T-helper 9 cell (primary cell): ENCODE measurements around the gene DTHD1.
A peak's percentile ranks its signal among the peaks of the same experiment; 100 is the strongest.

ENCODE experiments used
- DNase-seq: peaks from one replicate; pipeline ENCODE4 v3.0.0-alpha.2; 2020

DTHD1 gene

DNA sequence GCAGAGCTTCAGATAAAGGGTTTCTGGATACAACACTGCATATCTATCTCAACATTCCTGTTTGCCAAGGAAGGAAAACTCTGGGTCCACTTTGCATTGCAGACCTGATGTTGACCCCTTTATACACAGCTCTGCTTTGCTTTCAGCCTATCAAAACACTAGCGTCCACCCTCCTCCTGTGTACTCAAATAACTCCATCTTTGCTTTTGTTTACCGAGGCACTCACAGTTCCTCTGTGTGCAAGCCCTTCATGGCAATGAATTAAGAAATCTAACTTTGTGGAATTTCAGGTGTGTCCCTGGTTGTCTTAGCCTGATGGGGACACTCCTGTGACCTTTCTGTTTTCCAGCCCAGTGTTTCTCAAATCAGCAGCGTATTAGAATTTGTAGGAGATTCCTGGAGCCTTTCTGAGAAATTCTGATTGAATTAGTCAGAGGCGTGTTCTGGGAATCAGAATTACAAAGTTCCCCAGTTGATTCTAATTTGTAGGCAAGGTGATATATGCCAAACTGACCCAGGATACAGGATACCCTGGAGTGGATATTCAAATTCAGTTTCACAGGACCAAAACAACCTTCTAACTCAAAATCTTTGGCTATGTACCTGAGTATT is 68.6 kb downstream of the DTHD1 start:
- DNase-seq, result no peak

DNA sequence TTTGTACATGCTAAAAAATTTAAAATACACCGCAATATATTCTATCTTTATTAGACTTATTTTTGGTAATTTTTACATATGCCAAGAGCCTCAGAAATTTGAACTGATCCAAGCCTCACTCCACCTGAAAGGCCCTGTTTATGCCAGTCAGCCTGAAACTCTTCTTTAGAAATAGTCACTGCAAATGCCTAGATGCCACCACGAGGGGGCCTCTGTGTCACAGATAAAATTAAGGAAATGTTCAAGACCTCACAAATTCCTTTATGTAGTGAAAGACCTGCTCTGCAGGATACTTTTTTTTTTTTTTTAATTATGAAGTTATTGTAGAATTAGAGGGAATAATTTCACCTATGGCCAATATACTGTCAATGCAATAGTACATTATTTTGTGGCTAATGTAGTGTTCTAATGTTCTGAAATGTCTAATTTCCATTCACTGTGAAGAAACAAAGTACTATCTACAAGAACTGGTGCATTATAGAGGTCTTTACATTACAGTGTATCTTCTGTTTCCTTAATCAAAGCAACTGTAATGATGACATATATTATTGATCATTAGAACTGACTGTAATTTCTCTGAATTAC is 69.8 kb downstream of the DTHD1 start:
- DNase-seq, result peak; percentile 65

DNA sequence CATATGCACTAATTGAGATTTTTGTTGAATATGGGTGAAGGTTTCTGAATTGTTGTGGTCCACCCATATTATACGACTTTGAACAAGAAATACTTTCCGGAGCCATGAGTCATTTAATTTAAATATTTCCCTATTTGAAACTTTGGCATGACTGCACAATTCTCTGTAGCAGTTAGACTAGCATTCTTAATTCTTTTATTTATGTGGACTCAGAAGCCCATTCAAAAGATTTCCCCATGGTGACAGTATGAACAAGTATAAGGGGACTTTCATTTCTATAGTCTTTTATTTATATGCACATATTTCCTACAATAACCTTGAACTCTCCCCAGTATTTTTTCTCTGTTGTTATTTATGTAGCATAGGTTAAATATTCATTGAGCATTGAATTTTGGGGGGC is 72.6 kb downstream of the DTHD1 start:
- DNase-seq, result no peak

DNA sequence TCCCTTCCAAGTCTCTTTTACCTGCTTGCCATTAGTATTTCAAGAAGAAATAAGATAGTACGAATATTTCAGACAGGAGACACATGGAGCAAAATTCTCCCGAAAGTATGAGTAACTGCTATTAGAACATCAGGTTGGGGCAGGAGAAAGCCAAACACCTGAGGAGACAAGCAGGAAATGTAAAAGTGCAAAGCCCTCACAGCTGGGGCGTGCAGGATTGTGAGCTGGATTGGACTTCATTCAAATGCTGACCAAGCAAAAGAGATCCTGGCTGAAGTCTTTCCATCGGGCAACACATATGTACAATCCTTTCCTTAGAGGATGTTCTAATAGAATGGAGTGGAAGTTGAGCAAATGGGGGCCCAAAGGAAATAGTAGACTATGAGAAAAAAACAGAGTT is 76.8 kb downstream of the DTHD1 start:
- no peak for DNase-seq

DNA sequence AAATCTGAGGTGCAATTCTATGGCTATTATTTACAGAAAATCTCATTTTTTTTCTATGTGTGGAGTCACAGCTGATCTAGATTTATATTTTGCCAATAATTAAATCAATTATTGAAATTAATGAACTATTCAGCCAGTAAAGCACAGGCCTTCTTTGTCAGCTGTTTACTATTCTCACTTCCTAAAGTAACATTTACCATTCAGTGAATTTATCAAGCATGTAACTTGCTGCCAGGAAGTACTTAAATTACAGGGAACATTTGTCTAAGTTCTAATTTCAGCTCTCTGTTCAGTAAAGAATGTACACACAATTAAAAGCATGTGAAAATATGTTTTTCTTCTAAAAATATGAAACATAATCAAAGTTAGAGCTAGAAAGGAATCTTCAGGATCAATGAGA is 79.3 kb downstream of the DTHD1 start:
- no peak for DNase-seq

DNA sequence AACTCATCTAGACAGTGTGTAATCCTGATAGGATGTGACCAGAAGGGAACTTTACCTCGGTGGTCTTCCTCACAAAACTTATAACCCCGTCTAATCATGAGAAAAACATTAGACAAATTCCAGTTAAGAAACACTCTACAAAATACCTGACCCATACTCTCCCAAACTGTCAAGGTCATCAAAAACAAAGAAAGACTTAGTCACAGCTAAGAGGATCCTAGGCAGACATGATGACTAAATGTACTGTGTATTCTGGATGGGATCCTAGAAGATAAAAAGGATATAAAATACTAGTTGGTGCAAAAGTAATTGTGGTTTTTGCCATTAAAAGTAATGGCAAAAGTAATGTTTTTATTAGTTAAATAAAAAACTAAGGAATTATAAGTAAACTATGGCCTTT is 81.6 kb downstream of the DTHD1 start:
- DNase-seq, result no peak

DNA sequence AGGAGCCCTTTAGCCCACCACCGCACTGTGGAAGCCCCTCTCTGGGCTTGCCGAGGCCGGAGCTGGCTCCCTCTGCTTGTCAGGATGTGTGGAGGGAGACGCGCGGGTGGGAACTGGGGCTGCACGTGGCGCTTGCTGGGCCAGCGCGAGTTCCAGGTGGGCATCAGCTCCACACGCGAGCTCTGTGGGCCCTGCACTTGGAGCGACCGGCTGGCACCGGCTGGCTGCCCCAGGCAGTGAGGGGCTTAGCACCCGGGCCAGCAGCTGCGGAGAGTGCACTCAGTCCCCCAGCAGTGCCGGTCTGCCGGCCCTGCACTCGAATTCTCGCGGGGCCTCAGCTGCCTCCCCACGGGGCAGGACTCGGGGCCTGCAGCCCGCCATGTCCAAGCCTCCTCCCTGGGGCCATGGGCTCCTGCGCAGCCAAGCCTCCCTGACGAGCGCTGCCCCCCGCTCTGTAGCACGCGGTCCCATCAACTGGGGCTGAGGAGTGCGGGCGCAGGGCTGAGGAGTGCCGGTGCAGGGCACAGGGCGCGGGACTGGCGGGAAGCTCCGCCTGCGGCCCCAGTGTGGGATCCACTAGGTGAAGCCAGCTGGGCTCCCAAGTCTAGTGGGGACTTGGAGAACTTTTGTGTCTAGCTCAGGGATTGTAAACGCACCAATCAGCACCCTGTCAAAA is 93.6 kb downstream of the DTHD1 start:
- DNase-seq, result no peak

DNA sequence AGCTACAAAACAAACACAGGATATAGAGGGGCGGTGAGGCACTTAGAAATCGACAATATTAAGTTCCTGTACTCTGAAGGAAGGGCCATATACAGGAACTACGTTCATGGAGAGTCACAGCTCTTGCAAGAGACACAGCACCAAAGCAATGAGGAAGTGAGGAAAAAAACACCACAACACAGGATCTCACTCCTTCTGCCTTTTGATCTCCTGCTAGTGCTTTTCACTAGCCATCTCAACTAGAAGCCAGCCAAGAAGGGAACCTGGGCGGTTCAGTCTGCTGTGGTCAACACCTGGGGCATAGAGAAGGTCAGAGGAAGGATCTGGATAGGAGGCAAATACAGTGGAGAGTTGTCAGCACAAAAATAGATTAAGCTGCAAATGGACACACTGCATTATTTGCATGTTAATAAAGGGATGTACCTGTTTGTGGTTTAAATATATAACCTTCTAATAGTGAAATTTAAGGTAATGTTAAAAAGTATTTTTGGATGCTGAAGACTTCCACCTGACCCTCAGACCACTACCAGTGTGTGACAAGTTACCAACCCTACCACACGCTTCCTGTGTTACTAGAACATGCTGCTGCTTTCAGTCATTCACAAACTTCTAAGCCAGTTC is 104.6 kb downstream of the DTHD1 start:
- peak; percentile 16 for DNase-seq

DNA sequence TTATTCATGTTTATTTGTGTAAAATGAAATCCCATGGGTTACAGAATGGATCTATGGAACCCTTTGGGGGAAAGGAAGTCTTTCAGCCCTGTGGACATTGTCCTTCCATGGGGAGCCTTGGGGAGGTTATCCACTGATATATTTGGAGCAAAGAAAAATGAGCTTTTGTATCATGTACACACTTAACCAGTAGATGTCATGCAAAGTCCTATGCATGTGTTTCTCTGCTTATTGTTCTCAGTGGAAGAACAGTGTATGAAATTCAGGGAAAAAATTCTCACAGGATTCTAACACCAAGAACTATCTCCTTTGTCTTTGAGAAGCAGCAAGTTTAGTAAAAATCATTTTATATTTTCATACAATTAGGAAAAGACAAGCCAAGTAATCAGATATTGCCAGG is 105.3 kb downstream of the DTHD1 start:
- no peak for DNase-seq

DNA sequence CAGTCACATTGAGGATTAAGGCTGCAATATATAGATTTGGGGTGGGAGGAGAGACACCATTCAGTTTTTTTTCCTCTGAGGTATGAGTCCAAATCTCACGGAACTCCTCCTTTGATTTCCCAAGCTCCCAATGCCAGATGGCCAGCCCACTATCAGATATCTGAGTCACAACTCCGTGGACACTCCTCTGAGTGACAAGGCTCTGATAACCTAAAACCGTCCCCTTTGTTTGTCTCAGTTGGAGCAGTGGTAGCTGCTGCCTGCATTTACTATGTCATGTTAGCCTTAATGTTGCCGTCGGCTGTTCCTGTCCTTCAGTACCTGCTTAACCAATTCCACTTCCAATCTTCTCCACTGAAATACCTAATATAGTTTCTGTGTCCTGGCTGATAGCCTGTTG is 107.3 kb downstream of the DTHD1 start:
- no peak for DNase-seq

DNA sequence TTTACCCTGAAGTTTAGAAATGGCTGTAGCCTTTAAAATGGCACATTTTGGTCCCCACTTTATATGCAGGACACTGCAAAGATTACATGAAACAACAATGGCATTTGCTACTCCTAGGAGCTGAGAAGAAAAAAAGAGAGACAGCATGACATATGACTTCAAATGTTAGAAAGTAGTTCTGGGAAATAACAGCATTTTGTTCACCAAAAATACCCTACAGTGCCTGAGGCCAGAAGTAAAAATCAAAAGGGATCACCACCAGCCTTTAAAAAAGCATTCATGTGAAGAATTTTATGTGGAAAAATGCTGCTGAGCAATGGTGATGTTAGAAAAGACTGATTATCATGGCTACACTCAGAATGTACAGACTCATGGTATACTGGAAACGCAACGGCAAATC is 110.0 kb downstream of the DTHD1 start:
- DNase-seq, result no peak

DNA sequence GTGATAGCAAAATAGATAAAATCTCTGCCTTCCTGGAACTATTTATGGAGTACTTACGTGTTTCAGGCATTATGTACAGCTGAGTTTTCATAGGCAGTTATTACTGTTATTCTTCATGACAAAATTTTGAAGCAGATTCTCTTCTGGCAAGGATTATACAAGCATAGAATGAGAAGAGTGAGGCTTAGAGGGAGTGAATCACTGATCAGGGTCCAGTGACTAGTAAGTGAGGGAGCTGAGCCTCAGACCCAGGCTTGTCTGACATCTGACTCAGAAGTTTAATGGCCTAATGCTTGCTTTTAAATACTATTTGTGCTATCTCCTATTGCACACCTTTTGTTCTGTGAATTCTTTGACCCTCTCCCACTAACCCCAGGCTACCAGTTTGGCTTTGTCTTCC is 110.6 kb downstream of the DTHD1 start:
- DNase-seq, result no peak

DNA sequence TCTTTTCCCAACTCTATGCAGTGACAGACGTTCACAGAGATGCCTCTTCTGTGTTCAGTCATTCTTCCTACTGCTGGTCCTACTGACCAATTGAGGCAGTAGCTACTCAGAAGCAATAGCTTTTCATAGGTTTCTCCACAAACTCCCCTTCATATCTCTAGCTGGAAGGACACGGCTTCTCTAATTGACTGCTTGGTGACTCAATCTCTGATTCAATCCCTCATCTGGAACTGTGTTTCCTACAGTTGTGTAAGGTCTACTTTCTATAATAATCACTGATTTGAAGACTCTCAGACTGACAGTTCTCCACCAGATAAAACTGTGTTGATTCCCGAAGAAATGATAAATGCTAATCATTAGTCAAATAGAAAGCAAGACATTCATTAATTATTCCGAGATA is 111.5 kb downstream of the DTHD1 start:
- no peak for DNase-seq
